A673 (cell line): ENCODE results near the gene SLC2A6.

Source experiments
- EZH2 ChIP-seq: fragments of 200-600 bp; sonication (generic); IDR thresholded peaks from 2 replicates; pipeline ENCODE4 v1.6.1; 2017; ENCODE audit warnings: borderline replicate concordance, low read depth, mild to moderate bottlenecking, mixed read lengths, antibody characterized with exemption, low read length; ENCODE audit not compliant: poor library complexity, severe bottlenecking
- TF ChIP-seq, protein P1 (sequence below): fragments of 300-800, 200-600 bp; sonication (generic); conservative IDR thresholded peaks from 2 replicates; pipeline ENCODE4 v1.5.1; 2017; ENCODE audit warnings: low read depth, mild to moderate bottlenecking, antibody characterized with exemption, low read length, moderate library complexity, mixed read lengths

DNA sequence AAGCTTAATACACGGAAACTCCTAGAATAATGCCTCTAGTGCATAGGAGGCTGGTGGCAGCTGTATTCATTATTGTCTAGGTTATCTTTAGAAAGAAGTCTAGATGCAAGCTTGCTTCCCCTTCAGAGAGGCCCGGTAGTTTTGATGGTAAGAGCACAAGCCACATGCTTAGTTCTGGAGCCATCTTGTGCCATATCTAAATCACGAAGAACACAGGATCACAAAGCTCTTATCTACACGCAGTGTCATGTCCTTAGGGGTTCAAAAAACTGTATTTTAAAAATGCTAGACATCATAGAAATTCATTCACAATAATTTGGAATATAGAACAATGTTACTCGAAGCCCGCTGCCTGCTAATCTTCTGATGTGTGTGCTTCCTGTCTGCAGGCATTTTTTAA lies 12.9 kb downstream of the SLC2A6 start:
- TF ChIP-seq, protein P1, sequence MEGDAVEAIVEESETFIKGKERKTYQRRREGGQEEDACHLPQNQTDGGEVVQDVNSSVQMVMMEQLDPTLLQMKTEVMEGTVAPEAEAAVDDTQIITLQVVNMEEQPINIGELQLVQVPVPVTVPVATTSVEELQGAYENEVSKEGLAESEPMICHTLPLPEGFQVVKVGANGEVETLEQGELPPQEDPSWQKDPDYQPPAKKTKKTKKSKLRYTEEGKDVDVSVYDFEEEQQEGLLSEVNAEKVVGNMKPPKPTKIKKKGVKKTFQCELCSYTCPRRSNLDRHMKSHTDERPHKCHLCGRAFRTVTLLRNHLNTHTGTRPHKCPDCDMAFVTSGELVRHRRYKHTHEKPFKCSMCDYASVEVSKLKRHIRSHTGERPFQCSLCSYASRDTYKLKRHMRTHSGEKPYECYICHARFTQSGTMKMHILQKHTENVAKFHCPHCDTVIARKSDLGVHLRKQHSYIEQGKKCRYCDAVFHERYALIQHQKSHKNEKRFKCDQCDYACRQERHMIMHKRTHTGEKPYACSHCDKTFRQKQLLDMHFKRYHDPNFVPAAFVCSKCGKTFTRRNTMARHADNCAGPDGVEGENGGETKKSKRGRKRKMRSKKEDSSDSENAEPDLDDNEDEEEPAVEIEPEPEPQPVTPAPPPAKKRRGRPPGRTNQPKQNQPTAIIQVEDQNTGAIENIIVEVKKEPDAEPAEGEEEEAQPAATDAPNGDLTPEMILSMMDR, result no peak
- TF ChIP-seq EZH2, result no peak
